Lung (tissue), 12 donors: ENCODE measurements around the gene ARL5A. TPM values are rescaled to one million over a fixed set of nuclear protein-coding genes. Genes with fewer than 3 reads are reported as not detected.

Experiments used
- ATAC-seq: fragments of 200-7000 bp; cut with Tn5 transposase; one replicate; pipeline ENCODE4 v1.9.1; 2020; ENCODE audit warnings: moderate number of reproducible peaks; ENCODE audit not compliant: insufficient read depth, low FRiP score
- DNase-seq, 3 donors: peaks; one replicate each; pipeline ENCODE4 v3.0.0-alpha.2; 2013 to 2017
- H3K27ac ChIP-seq, 2 donors: one replicate each; pipeline ENCODE4 v1.5.1; 2013; ENCODE audit warnings: mild to moderate bottlenecking in 2 of 2, moderate library complexity in 2 of 2, control low read depth in 1 of 2, inconsistent platforms in 1 of 2, low read depth in 1 of 2, low read length in 1 of 2
- H3K27me3 ChIP-seq, 3 donors: one replicate each; pipeline ENCODE4 v1.5.1; 2013; ENCODE audit warnings: low read length in 2 of 3; ENCODE audit not compliant: control insufficient read depth in 3 of 3, insufficient read depth in 3 of 3
- H3K36me3 ChIP-seq, 4 donors: one replicate each; pipeline ENCODE4 v1.5.1; 2013; ENCODE audit warnings: low read length in 4 of 4, mild to moderate bottlenecking in 1 of 4, moderate library complexity in 1 of 4; ENCODE audit not compliant: control insufficient read depth in 4 of 4, insufficient read depth in 4 of 4
- H3K4me1 ChIP-seq, 5 donors: one replicate each; pipeline ENCODE4 v1.5.1; 2013; ENCODE audit warnings: low read length in 5 of 5, mild to moderate bottlenecking in 2 of 5, moderate library complexity in 1 of 5; ENCODE audit not compliant: control insufficient read depth in 5 of 5, insufficient read depth in 5 of 5
- H3K4me3 ChIP-seq: one replicate; pipeline ENCODE4 v1.5.1; 2013; ENCODE audit warnings: mild to moderate bottlenecking, control low read depth, moderate library complexity
- H3K9ac ChIP-seq, 2 donors: one replicate each; pipeline ENCODE4 v1.5.1; 2013; ENCODE audit warnings: low read length in 2 of 2, control low read depth in 1 of 2; ENCODE audit not compliant: insufficient read depth in 1 of 2
- H3K9me3 ChIP-seq, 4 donors: one replicate each; pipeline ENCODE4 v1.5.1; 2013; ENCODE audit warnings: low read length in 3 of 4, mild to moderate bottlenecking in 1 of 4, moderate library complexity in 1 of 4; ENCODE audit not compliant: control insufficient read depth in 4 of 4, insufficient read depth in 3 of 4
- WGBS, 2 donors: extraction: QIAGEN DNeasy Blood & Tissue Kit; methylation state at CpG; one replicate each; pipeline ENCODE4 v1.1.7; 2013; 5-methylcytosine and 5-hydroxymethylcytosine counted together
- polyA plus RNA-seq, 2 donors: library from polyadenylated mRNA; stranded (reverse); fragments of 200-250 nt; gene quantifications; one replicate each; pipeline ENCODE4 v1.2.1, GENCODE V29; 2013
- total RNA-seq, 2 donors: library from RNA; depleted of rRNA in 1 of 2; stranded (reverse); fragments of >200 nt in 1 of 2; gene quantifications; one replicate each; pipeline ENCODE4 v1.2.1, GENCODE V29; 2014 to 2021
- TF ChIP-seq, protein P1 (sequence below): IDR thresholded peaks from 2 replicates; pipeline ENCODE4 v1.5.1; 2012; ENCODE audit warnings: mild to moderate bottlenecking; ENCODE audit errors: control extremely low read depth, extremely low read depth
- donor health status: control.
- donor health status: control.
- donor health status: Bipolar disorder and iron deficiency.
- donor health status: healthy.
- donor health status: DM: yes; HTN: yes; CAD: no.

Gene ARL5A
- total and polyA plus RNA-seq, 4 donors = 11.3 to 107 (median 34.0) TPM

DNA sequence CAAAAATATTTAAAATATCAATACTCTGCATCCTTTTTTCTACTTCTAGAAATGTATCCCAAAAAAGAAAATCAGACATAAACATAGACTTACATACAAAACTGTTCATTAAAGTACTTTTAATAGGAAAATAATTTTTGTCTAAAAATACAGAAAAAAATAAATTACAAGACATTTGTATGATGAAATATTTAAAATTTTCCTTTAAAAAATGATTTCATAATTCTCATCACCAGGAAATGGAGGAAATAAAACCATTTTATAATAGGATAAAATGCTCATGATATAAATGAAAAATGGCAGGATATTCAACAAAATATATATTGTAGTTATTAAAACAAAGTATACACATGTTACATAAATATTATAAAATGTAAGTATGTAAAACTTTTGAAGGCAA lies 24.4 kb downstream of the ARL5A start:
- H3K36me3 ChIP-seq = peaks cover 0 to 20% (median 9%) of the 10 kb centered on the region in 4 donors
- no peak for DNase-seq
- ATAC-seq = no peak
- TF ChIP-seq, protein P1, sequence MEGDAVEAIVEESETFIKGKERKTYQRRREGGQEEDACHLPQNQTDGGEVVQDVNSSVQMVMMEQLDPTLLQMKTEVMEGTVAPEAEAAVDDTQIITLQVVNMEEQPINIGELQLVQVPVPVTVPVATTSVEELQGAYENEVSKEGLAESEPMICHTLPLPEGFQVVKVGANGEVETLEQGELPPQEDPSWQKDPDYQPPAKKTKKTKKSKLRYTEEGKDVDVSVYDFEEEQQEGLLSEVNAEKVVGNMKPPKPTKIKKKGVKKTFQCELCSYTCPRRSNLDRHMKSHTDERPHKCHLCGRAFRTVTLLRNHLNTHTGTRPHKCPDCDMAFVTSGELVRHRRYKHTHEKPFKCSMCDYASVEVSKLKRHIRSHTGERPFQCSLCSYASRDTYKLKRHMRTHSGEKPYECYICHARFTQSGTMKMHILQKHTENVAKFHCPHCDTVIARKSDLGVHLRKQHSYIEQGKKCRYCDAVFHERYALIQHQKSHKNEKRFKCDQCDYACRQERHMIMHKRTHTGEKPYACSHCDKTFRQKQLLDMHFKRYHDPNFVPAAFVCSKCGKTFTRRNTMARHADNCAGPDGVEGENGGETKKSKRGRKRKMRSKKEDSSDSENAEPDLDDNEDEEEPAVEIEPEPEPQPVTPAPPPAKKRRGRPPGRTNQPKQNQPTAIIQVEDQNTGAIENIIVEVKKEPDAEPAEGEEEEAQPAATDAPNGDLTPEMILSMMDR = no peak
- H3K9ac ChIP-seq = no peak overlapping the region
- H3K9me3 ChIP-seq = no peaks in the 10 kb centered on the region
- no peak overlapping the region for H3K27ac ChIP-seq
- no peaks in the 10 kb centered on the region for H3K27me3 ChIP-seq
- no peak overlapping the region for H3K4me3 ChIP-seq
- H3K4me1 ChIP-seq = peaks cover 0 to 5% (median 0%) of the 10 kb centered on the region in 5 donors

DNA sequence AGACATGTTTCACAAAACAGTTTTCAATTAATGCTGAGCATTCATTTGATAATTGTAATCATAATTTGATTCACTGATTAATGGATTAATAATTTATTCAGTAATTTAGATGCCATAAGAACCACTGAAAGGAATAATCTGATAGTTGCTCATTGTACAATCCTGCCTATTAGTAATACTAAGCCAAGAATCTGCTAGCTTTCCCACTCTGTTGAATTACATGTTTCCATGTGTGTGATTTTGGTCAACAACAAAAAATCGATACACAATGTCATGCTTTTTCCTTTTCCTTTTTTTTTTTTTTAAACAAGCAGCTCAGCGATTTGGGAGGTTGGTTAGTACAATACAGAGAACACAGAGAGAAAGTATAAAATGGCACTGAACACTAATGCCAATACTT lies 25.9 kb downstream of the ARL5A start:
- WGBS, 2 donors = 73 to 90% methylated on average over 2 of the region's 2 CpGs
- H3K9ac ChIP-seq = no peak overlapping the region
- no peak for DNase-seq
- no peaks in the 10 kb centered on the region for H3K27me3 ChIP-seq
- no peak overlapping the region for H3K27ac ChIP-seq
- no peak for ATAC-seq
- H3K4me3 ChIP-seq = no peak overlapping the region
- H3K36me3 ChIP-seq = peaks cover 0 to 15% (median 9%) of the 10 kb centered on the region in 4 donors
- no peaks in the 10 kb centered on the region for H3K9me3 ChIP-seq
- TF ChIP-seq, protein P1 = no peak
- H3K4me1 ChIP-seq = peaks cover 0 to 4% (median 0%) of the 10 kb centered on the region in 5 donors

DNA sequence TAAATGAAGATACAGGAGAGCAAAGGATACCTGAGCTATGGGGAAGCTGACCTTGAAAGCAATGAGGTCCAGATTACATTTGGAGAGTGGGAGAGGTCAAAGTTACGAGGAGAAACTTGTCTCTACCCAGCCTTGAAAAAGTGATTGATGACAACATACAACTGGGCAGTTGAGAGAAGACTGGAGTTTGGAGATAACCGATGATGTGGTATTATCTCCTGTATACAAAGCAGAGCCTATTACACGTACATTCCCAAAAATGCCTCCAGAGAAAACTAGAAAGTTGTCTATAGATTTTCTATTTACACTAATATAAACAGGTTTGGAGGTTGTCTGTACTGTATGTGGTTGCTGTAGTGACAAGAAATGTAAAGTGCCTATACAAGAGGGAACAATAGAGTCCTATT lies 28.3 kb downstream of the ARL5A start:
- H3K36me3 ChIP-seq = peaks cover 0 to 10% (median 4%) of the 10 kb centered on the region in 4 donors
- no peaks in the 10 kb centered on the region for H3K27me3 ChIP-seq
- H3K4me1 ChIP-seq = peaks cover 0 to 2% (median 0%) of the 10 kb centered on the region in 5 donors
- TF ChIP-seq, protein P1 = no peak
- no peaks in the 10 kb centered on the region for H3K9me3 ChIP-seq
- no peak overlapping the region for H3K9ac ChIP-seq
- H3K27ac ChIP-seq = no peak overlapping the region
- no peak for ATAC-seq
- no peak for DNase-seq
- 95 to 97% methylated on average over 3 of the region's 3 CpGs for WGBS, 2 donors
- no peak overlapping the region for H3K4me3 ChIP-seq

DNA sequence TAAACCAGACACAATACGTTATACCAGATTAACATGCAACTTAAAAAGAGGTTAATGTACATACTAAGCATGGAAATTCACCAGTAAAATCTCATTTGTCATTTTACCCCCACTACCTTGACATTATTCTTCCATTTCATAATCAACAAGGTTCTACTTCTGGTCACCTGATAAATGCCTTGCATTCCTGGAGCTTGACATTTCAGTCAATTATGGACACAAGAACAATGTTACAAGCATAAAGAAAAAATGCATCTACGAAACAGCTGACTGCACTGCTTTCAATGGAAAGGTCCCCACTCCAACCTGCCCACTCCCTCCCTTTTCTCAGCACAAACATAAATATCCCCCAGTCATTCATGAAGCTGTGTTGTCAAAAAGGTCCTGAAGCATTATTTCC lies 31.4 kb downstream of the ARL5A start:
- 86 to 89% methylated on average over 2 of the region's 2 CpGs for WGBS, 2 donors
- Histone ChIP-seq H3K36me3 (peaks cover 0 to 4% (median 3%) of the 10 kb centered on the region in 4 donors), H3K9me3 (no peaks in the 10 kb centered on the region), H3K27me3 (no peaks in the 10 kb centered on the region), H3K4me3 (no peak overlapping the region), H3K27ac (no peak overlapping the region), H3K4me1 (peaks cover 0 to 2% (median 0%) of the 10 kb centered on the region in 5 donors), H3K9ac (no peak overlapping the region)
- DNase-seq (no peak), ATAC-seq (no peak)
- TF ChIP-seq, protein P1 = no peak
